ENCODE data around the gene CASP10. TPM values are rescaled to one million over a fixed set of nuclear protein-coding genes. Genes with fewer than 3 reads are reported as not detected.
"Not testable (repeated sequence)": the region's sequence is repeated elsewhere in the genome, so short reads cannot be mapped to it uniquely, and the experiment has no call there.

CASP10 gene
- polyA plus RNA-seq, 12 donors, result 4.7 to 9.4 (median 6.7) TPM; not detected in 1

DNA sequence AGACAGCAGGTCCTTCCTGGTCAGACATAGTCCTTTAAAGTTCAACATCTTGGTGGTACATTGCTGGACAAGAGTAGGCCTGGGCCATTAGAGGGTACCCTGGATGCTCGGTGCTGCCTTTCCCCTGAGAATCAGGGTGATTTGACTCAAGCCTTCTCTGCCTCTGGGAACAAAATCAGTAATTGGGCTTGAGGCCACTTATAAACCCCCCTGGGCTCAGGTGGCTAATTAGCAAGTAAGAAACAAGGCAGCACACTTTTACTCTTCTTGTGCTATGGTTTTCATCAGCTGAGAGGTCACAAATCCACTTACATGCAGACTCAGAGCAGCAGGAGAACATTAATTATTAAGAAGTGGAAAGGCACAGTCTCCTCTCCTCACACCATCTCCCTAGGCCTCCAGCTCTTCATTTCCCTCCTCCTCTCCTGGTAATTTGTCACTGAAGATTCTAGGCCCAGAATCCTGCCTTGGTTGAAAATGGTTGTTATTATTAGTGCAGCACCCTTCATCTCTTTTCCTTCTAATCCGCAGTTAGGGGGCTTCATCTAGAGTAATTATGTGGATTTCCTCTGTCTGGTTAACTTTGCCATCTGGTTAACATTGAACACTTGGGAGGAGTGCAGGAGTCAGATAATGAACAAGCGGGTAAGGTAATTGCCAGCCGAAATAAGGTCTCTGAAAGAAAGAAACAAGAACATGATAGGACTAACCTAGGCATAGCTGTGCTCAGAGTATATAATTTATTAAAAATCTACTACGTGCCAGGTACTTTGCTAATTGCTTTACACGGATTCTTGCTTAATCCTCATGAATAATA, 29.7 kb upstream of the CASP10 start:
- DNase-seq, result no peak

DNA sequence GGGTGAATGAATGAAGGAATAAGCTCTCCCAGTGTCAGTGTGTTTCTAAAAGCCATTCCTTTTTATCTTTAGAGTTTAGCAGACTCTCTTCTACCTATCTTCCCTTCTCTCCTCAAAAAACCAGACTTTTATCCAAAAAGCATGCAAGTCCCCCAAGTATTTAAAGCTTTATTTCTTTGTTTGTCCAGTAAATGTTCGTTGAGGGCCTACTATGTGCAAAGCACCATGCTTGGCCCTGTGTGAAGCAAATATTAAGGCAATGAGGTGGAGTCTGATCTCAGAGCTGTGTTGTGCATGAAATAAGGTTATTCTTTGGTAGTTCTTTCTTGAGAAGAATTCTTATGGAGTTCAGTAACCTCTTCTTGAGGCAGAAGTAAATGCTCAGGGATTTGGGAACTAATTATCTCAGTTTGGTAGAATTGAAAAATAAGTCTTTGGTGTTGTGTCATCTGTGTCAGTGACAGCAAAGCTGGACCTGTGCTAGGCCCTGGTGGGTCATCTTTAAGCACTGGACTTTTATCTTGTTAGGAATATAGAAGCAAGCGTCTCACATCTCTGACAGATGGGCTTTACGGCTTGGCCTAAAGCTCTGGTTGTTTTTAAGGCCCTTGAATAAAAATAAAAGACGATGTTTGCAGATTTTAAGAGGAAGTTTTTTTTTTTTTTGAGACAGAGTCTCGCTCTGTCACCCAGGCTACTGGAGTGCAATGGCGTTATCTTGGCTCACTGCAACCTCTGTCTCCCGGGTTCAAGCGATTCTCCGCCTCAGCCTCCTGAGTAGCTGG, 28.1 kb upstream of the CASP10 start:
- no peak for DNase-seq

DNA sequence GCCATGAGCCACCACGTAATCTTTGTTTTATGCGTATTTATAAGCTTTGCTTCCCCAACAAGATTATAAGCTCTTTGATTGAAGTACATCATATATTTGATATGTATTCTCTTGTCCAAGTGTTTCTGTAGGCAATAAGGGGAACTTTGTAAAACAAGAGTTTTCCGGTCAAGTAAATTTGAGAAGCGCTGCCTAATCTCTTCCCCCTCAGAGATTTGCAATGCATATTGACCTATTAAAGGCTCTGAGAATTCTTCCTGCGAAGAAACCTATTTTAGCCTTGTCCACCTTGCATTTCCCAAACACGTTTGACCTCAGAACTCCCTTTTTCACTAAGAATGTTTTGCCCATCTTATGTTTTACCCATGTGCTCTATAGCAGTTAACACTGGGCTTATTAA, 26.9 kb upstream of the CASP10 start:
- DNase-seq, result no peak

DNA sequence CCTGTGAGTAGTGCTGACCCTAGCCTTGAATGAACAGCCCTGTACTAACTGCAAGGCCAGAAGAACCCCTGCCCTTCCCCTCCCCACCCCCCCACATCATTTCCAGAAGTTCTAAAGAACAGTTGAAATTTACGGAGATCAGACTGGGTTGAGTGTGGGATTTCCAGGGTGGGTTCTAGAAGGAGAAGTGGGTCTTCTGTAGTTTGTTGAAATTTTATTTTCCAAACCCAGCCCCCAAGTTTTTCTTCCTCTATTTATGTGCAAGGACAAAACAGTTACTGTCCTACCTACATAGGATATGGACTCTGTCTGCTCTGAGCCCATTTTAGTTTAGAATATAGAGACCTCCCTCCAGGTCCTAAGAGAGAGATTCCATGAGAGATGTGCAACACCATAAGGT, 26.3 kb upstream of the CASP10 start:
- DNase-seq, result no peak

DNA sequence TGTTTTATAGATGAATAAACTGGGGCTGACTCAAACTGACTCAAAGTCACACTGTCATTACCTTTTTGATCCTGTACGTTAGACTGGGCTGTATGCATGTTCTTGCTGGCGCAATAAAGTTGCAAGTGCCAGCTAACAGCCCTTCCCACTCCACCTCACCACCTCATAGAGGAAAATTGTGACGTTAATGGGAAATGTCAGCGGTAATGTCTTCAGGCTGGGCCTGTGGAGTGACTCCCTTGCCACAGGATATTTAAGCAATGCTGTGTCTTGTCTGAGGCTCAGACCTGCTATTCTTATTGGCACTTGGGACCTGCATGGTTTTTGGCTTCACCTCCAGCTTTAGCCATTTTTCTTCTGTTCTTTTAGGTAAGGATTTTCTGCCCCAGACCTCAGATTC, 25.2 kb upstream of the CASP10 start:
- DNase-seq, result no peak

DNA sequence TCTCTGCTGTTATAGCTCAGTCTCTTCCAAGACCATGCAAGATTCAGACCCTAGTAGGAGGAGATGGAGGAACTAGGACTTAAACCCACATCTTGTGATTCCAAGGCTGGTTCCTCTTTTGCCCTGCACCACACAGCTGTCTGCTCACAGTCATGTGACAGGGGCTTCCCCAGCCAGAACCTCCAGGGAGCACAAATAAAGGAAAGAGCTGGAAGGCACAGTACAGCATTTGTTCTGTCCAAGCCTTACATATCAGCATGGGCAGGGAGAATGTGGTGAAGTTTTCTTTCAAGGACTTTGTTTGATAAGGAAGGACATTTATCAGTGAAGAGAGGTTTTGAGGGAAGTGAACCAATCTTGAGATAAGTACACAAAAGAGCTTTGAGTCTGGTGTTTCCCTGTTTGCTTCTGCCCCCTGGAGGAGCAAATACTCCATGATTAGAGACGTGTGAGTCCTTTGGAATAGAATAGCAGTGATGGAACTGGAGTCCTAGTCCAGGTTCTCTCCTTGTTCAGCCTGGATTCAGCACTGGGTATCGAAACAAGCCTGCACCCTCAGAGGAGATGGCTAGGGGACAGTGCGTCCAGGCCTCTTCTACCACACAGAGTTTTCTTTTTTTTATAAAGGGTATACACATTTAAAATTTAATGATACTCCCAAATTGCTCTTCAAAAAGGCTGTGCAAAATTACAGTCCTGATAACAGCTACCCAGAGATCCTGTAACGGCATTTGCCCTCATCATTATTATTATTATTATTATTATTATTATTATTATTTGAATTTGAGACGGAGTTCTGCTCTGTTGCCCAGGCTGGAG, 24.6 kb upstream of the CASP10 start:
- peak; percentile 45 for DNase-seq

DNA sequence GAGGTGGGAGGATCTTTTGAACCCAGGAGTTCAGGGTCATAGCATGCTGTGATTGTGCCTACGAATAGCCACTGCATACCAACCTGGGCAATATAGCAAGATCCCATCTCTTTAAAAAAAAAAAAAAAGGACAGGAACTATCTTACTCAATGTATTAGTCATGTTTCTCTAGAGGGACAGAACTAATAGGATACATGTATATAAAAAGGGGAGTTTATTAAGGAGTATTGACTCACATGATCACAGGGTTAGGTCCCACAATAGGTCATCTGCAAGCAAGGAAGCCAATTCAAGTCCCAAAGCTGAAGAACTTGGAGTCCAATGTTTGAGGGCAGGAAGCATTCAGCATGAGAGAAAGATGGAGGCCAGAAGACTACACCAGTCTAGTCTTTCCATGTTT, 18.8 kb upstream of the CASP10 start:
- no peak for DNase-seq

DNA sequence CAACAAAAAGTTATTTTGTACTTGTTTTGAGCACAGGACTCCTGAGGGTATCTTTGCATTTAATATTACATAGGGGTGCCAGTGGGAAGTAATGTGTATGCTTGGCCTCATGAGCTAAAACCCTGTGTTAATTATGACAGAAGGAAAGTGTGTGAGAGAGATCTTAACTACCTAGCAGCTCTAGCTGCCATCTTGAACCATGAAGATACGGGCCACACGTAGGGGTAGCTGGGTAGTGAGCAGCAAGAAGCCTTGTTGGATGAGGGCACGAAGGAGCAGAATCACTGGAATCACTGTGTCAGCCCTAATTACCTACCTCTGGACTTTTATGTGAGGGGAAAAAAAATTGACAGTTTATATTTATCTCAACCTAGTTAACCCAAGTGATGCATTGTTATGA, 15.4 kb upstream of the CASP10 start:
- DNase-seq, result no peak

DNA sequence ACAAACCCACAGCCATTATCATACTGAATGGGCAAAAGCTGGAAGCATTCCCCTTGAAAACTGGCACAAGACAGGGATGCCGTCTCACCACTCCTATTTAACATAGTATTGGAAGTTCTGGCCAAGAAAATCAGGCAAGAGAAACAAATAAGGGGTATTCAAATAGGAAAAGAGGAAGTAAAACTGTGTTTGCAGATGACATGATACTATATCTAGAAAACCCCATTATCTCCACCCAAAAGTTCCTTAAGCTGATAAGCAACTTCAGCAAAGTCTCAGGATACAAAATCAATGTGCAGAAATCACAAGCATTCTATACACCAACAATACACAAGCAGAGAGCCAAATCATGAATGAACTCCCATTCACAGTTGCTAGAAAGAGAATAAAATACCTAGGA, 14.4 kb upstream of the CASP10 start:
- not testable (repeated sequence) for DNase-seq

DNA sequence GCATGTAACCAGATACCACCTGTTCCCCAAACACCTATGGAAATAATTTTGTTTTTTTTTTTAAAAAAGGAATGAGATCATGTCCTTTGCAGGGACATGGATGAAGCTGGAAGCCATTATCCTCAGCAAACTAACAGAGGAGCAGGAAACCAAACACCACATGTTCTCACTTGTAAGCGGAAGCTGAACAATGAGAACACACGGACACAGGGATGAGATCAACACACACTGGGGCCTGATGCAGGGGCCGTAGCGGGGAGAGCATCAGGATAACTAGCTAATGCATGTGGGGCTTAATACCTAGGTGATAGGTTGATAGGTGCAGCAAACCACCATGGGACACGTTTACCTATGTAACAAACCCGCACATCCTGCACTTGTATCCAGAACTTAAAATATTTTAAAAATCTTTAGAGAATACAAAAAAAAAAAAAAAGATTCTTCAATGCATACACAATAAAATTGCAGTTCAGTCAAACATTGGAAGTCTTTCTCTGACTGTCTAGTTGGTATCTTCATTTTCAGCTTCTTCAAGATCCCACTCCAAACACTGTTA, 11.6 kb upstream of the CASP10 start:
- no peak for DNase-seq

DNA sequence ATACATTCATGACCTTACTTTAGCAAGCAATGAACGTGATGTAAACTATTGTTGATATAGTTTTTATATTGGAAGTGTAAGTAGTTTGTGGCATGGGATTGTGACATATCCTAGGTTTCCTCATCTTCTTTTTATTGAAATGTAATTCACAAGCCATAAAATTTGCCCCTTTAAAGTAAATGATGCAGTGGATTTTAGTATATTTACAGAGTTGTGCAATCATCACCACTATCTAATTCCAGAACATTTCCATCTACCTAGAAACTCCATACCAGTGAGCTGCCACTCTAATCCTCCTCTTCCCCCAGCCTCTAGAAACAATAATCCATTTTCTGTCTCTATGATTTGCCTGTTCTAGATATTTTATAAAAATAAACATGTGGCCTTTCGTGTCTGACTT, 10.7 kb upstream of the CASP10 start:
- no peak for DNase-seq

DNA sequence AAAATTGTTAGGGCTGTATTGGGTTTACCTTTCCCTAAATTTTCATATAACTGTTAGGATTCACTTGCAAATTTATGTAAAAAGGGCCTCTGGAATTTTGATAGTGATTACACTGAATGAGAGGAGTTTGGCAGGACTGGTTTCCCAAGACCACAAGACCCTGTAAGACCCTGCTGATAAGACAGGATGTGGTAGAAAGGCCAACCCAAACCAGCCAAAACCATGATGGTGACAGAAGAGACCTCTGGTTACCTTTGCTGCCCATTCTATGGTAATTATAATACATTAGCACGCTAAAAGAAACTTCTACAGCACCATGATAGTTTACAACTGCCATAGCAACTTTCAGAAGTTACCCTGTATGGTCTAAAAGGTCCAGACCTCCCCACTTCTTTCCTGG, 8.3 kb upstream of the CASP10 start:
- no peak for DNase-seq

DNA sequence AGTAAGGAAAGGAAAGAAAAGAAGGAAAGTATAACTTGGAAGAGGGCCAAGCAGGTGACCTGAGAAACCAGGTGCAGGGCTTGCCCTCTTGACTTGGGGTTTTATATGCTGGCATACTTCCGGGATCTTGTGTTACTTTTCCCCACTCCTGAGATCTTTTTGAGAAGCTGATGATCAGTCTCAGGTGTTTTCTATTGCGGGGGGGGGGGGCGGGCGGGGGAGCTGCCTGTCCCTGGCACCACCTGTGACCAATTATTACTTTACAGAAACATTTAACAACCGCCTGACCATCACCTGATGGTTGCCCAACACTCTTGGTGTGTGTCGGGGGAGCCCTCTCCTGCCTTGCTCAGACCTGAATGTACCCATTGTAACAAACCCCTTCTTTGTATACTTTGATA, 6.9 kb upstream of the CASP10 start:
- DNase-seq, result no peak

DNA sequence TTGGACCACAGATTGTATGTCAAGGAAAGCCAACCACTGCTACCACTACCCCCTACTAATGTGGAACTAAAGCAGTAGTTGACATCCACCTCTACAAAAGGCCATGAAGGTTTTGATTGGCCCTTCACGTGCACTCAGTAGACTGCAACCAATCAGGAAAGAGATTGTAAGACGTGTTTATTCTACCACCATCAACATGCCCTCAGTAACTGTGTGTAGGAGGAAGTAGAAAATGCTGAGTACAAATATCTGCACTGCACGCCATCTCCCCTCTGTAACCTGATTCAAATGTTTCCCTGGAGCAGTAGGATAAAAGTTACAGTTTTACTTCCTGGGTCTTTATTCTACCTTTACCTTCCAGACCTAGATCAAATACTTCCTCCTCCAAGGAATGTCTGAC, 2.9 kb upstream of the CASP10 start:
- DNase-seq, result no peak

DNA sequence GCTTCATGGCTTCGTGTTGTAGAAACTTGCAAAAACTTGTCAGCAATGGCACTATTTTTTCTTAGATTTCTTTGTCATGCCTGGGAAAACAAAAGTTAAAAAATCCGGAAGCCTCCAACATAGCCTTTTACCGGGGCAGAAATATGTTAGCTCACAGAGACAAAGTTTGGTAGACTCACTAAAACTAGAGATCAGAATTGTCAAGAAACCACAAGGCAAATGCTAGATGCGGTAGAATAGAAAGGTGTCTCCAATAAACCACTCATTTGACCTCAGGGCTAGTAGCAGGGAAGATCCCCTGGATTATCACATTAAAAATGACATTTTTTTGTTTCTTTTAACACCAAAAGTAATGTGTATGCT, 405 bp downstream of the CASP10 start:
- no peak for DNase-seq

DNA sequence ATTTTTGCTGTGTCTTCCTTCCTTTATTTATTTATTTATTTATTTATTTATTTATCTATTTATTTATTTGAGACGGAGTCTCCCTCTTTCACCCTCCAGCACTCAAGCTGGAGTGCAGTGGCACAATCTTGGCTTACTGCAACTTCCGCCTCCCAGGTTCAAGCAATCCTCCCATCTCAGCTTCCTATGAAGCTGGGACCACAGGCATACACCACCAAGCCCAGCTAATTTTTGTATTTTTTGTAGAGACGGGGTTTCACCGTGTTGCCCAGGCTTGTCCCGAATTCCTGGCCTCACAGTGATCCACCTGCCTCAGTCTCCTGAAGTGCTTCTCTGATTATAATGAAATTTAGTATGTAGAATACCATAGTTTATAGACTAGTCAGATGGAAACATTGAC, 894 bp downstream of the CASP10 start:
- not testable (repeated sequence) for DNase-seq

DNA sequence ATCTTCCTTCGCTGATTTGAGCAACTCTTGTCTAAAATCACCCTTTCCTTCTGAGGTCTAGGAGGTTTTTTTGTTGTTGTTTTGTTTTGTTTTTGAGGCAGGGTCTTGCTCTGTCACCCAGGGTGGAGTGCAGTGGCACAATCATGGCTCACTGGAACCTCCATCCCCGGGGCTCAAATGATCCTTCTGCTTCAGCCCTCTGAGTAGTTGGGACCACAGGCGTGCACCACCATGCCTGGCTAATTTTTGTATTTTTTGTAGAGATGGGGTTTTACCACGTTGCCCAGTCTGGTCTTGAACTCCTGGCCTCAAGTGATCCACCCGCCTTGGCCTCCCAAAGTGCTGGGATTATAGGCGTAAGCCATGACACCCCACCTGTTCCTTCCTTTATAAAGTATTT, 1.3 kb downstream of the CASP10 start:
- DNase-seq, result not testable (repeated sequence)

DNA sequence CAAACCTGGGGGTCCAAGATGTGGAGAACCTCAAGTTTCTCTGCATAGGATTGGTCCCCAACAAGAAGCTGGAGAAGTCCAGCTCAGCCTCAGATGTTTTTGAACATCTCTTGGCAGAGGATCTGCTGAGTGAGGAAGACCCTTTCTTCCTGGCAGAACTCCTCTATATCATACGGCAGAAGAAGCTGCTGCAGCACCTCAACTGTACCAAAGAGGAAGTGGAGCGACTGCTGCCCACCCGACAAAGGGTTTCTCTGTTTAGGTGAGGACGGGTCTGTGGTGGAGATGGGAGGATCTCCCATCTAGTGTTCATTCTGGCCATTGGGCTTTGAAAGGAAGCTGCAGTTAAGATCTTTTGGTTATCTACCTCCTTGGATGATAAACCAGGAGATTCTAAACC, 2.9 kb downstream of the CASP10 start:
- DNase-seq, result no peak

DNA sequence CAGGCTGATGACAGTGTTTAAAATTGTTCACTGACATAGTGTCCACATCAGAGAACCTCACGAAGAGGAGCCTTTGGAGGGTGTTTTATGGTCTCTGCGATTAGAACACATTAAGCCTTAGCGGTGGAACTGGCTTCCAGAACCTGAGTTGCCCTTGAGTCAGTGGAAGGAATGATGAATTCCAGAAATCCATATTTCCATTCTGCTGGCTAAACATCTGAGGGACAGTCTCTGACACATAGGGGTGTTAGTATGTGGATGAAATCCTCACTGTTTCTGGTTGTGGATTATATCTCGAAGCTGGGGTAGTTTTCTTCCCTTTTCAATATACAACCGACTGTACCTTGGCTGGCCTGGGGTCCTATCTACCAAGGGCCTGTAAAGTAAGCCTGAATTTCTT, 4.0 kb downstream of the CASP10 start:
- DNase-seq, result no peak

DNA sequence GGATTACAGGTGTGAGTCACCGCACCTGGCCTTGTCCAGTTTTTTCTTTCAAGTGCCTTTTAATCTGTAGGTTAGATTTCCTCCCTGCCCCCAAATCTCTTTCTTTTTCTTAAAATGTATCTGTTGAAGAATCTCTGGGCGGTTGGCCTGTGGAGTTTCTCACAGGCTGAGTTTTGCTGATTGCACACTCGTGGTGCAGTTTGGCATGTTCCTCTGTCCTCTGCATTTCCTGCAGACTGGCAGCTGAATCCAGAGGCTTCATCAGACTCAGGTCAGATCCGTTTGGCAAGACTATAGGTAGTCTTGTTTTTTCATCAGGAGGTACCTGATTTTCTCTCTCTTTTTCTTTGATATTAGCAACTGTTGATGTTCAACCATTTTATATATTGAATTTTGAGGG, 5.5 kb downstream of the CASP10 start:
- no peak for DNase-seq

DNA sequence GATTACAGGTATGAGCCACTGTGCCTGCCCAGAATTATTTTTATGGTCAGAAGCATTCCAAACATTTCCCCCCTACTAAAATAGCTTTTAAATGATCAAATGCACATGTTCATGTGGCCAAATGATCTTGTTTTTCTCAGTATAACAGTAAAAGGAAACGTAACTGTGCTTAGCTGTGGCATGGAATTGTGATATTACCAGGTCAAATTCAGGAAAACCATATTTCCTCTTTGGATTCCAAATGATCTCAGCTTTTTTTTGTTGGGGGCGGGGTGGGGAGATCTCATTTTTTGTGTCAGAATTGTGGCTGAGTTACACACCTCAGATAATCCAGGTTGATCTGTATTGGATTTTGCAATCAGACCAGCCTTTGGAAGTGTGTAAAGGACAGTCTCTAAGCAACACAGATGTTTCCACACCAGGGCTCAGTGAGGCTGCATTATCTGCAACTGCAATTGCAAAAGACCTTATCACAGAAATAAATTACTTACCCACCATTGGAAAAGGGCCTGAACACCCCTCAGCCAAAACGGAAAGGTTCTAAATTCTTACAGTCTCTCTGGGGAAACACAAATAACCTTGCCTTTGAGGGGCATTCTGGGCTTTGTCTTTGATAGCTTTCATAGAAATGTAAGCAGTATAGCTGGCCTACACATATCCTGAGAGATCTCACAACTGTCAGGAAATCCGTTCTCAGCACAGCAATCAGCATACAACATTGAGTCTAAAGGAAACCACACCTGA, 8.4 kb downstream of the CASP10 start:
- DNase-seq, result no peak

DNA sequence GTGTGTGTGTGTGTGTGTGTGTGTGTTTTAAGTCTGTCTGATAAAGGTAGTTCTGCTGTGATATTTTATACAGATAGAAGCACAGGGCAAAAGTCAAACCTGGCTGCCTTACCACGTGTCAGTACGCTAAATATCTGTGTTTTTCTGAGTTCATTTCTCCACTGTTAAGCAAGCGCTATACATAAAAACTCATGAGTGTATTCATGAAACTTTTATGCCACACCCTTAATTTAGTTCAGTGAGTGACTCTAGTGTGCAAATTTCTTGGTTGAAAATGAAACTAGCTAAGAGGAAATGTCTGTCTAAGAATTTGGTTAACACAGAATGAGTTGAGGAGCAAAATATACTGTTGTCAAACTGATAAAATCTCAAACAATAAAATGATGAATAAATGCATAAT, 11.2 kb downstream of the CASP10 start:
- DNase-seq, result no peak

All from muscle of arm (tissue), 12 donors.